ENCODE measurements around the gene RPTOR.

DNA sequence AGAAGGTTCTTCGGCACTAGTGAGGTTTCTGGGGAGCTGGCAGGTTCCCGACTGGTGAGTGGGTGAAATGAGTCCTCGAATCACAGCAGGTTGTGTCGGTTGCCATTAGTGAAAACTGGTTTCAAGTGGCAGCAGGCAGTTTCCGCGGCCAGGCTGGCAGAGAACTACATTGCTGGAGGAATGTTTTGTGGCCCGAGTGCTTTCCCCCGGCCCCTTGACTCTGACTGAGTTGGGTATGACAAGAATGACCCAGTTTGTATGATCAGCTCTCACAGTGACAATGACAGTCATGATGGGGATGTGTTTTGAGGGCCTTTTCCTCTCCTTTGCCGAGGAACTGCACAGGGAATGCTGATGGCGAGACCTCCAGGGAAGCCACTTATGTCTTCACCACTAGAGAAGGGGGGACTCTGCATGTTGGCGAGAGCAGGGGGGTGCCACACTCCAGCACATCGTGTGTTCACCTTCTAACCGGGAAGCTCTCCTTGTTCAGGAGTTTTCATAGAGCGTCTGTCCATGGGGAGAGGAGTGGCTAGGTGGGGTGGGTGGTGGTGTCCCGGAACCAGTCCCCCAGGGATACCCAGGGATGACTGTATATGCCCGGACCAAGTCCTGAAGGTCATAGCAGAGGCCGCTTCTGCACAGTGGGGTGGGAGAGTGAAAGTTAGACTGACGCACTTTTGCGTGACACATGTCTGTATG, 241.0 kb downstream of the RPTOR start:
- TF ChIP-seq ELF1 (IDR thresholded peaks at IDR 0.05) (no peak), REST (IDR thresholded peaks at IDR 0.05; ENCODE audit: low read depth, low read length) (no peak), CHD2 (IDR thresholded peaks at IDR 0.05; ENCODE audit: low read length, partially characterized antibody) (no peak), RCOR1 (IDR thresholded peaks at IDR 0.05; ENCODE audit: low read length) (no peak), GABPA (IDR thresholded peaks at IDR 0.05; ENCODE audit: low read depth) (no peak), FOXM1 (IDR thresholded peaks at IDR 0.05; ENCODE audit: low read depth) (no peak), POLR2AphosphoS5 (IDR thresholded peaks at IDR 0.05; ENCODE audit: low read depth, low read length) (no peak)
- TF ChIP-seq, protein P1, sequence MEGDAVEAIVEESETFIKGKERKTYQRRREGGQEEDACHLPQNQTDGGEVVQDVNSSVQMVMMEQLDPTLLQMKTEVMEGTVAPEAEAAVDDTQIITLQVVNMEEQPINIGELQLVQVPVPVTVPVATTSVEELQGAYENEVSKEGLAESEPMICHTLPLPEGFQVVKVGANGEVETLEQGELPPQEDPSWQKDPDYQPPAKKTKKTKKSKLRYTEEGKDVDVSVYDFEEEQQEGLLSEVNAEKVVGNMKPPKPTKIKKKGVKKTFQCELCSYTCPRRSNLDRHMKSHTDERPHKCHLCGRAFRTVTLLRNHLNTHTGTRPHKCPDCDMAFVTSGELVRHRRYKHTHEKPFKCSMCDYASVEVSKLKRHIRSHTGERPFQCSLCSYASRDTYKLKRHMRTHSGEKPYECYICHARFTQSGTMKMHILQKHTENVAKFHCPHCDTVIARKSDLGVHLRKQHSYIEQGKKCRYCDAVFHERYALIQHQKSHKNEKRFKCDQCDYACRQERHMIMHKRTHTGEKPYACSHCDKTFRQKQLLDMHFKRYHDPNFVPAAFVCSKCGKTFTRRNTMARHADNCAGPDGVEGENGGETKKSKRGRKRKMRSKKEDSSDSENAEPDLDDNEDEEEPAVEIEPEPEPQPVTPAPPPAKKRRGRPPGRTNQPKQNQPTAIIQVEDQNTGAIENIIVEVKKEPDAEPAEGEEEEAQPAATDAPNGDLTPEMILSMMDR (IDR thresholded peaks at IDR 0.05) = no peak
- TF ChIP-seq, protein P2, sequence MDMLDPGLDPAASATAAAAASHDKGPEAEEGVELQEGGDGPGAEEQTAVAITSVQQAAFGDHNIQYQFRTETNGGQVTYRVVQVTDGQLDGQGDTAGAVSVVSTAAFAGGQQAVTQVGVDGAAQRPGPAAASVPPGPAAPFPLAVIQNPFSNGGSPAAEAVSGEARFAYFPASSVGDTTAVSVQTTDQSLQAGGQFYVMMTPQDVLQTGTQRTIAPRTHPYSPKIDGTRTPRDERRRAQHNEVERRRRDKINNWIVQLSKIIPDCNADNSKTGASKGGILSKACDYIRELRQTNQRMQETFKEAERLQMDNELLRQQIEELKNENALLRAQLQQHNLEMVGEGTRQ (IDR thresholded peaks at IDR 0.05; ENCODE audit: borderline replicate concordance, low read depth, low read length) = no peak
